Measurements from ENCODE around the gene SCARB1. TPM values are rescaled to one million over a fixed set of nuclear protein-coding genes. Genes with fewer than 3 reads are reported as not detected.

Gene SCARB1
- total and polyA plus RNA-seq, 2 donors (not counting 3 experiments of a cell fraction or from before 2014, with no cell fraction given): 125 to 141 TPM

DNA sequence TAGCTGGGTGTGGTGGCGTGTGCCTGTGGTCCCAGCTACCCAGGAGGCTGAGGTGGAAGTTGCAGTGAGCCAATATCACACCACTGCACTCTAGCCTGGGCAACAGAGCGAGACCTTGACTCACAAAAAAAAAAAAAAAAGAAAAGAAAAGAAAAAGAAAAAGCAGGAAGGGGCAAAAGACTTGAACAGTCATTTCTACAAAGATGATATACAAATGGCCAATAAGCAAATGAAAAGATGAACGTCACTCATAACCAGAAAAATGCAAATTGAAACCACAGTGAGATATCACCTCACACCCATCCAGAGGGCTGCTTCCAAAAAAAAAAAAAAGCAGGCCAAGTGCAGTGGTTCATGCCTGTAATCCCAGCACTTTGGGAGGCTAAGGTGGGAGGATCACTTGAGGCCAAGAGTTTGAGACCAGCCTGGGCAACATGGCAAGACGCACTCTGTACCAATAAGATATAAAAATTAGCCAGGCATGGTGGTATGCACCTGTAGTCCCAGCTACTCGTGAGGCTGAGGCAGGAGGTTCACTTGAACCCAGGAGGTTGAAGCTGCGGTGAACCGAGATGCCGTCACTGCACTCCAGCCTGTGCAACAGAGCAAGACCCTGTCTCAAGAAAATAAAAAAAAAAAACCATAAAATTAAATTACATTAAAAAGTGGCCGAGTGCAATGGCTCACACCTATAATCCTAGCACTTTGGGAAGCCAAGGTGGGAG lies 30.3 kb upstream of the SCARB1 start:
- CTCF ChIA-PET: no interaction called here

More for the DNA sequence above, 30.3 kb upstream of the SCARB1 start:
- Histone ChIP-seq H3K4me3 (replicated peaks in 1 of 3; ENCODE audit: insufficient read depth in 1 of 3, low read depth in 1 of 3, low read length in 3 of 3) (no peak overlapping the region), H3K79me2 (ENCODE audit: control insufficient read depth, insufficient read depth, low read length) (no peaks in the 10 kb centered on the region), H3K36me3 (ENCODE audit: control insufficient read depth in 2 of 2, extremely low read depth in 1 of 2, insufficient read depth in 2 of 2, low read length in 2 of 2) (no peaks in the 10 kb centered on the region), H3K9ac (replicated peaks; ENCODE audit: extremely low read depth, insufficient read depth, low read length) (no peak overlapping the region), H3K4me1 (ENCODE audit: control insufficient read depth, extremely low read depth, insufficient read depth, low read length) (no peaks in the 10 kb centered on the region), H2AFZ (ENCODE audit: low read depth, low read length) (no peak overlapping the region), H4K20me1 (replicated peaks; ENCODE audit: control insufficient read depth, extremely low read depth, insufficient read depth, low read length) (no peaks in the 10 kb centered on the region), H3K4me2 (ENCODE audit: insufficient read depth, low read length) (no peak overlapping the region), H3K9me1 (replicated peaks; ENCODE audit: control insufficient read depth, extremely low read depth, insufficient read depth, low read length) (no peaks in the 10 kb centered on the region), H3K27ac (ENCODE audit: insufficient read depth, low read depth, low read length) (no peak overlapping the region), H3K27me3 (ENCODE audit: control insufficient read depth in 2 of 2, insufficient read depth in 2 of 2, low read length in 2 of 2) (no peaks in the 10 kb centered on the region), H3K9me3 (replicated peaks; ENCODE audit: control insufficient read depth, insufficient read depth, low read length) (no peaks in the 10 kb centered on the region)
- TF ChIP-seq MAX (IDR thresholded peaks at IDR 0.05; ENCODE audit: insufficient read depth, insufficient read length) (no peak), MYC (IDR thresholded peaks at IDR 0.05; ENCODE audit: low read depth, low read length) (no peak), FOS (IDR thresholded peaks at IDR 0.05; ENCODE audit: borderline replicate concordance, insufficient read depth, low read length) (no peak), JUN (IDR thresholded peaks at IDR 0.05; ENCODE audit: borderline replicate concordance, insufficient read depth, insufficient read length, low read depth) (no peak), EZH2 (IDR thresholded peaks at IDR 0.05; ENCODE audit: borderline replicate concordance, low read depth, low read length, severe bottlenecking) (no peak), POLR2AphosphoS5 (IDR thresholded peaks at IDR 0.05; ENCODE audit: insufficient read depth, low read depth, low read length) (no peak), POLR2A (IDR thresholded peaks at IDR 0.05; ENCODE audit: low read depth, low read length) (no peak)
- TF ChIP-seq, protein P1, sequence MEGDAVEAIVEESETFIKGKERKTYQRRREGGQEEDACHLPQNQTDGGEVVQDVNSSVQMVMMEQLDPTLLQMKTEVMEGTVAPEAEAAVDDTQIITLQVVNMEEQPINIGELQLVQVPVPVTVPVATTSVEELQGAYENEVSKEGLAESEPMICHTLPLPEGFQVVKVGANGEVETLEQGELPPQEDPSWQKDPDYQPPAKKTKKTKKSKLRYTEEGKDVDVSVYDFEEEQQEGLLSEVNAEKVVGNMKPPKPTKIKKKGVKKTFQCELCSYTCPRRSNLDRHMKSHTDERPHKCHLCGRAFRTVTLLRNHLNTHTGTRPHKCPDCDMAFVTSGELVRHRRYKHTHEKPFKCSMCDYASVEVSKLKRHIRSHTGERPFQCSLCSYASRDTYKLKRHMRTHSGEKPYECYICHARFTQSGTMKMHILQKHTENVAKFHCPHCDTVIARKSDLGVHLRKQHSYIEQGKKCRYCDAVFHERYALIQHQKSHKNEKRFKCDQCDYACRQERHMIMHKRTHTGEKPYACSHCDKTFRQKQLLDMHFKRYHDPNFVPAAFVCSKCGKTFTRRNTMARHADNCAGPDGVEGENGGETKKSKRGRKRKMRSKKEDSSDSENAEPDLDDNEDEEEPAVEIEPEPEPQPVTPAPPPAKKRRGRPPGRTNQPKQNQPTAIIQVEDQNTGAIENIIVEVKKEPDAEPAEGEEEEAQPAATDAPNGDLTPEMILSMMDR (IDR thresholded peaks at IDR 0.05; ENCODE audit: extremely low read depth in 1 of 2, insufficient read depth in 1 of 2, low read depth in 1 of 2, low read length in 2 of 2): no peak
- DNase-seq (ENCODE audit: low read depth, low spot score): no peak
- POLR2A ChIA-PET: no interaction called here
- no peak for FAIRE-seq
- intact Hi-C loops (cut with micrococcal nuclease) (no loop called here), dilution Hi-C loops (cut with MboI; ENCODE audit: extremely low pct_ligation_motif_present, low sequenced_read_pairs) (no loop called here)
- no TSS peak for BruUV-seq (replicated peaks)
